K562 (cell line): ENCODE data around the gene CTTNBP2NL. TPM values are rescaled to one million over a fixed set of nuclear protein-coding genes. Genes with fewer than 3 reads are reported as not detected.

Experiments
- ATAC-seq: fragments of 200-7000 bp; cut with Tn5 transposase; 3 replicates; pipeline ENCODE4 v1.9.1; 2020; ENCODE audit warnings: moderate library complexity
- BruUV-seq: library from RNA; stranded (reverse); fragments of 400-500 nt; replicated peaks from 2 replicates; lab custom pipeline; 2021; lab: Mats Ljungman, UMichigan
- CTCF ChIA-PET: fragments of 300-600 bp; formaldehyde crosslinking; extraction: SDS; loops from one replicate; lab custom pipeline; 2021; ENCODE audit warnings: low intra/inter-chr PET ratio; lab: Yijun Ruan, JAX
- POLR2A ChIA-PET: fragments of 300-600, 350-650 bp; sonication (Branson Sonifier 250); formaldehyde crosslinking; extraction: SDS; loops from one replicate; lab custom pipeline; 2021; ENCODE audit warnings: antibody characterized with exemption, inconsistent platforms; lab: Yijun Ruan, JAX
- DNase-seq, 4 experiments: peaks; one replicate each; pipeline versions ENCODE4 v3.0.0 to v3.0.0-alpha.2; 2011 to 2018; ENCODE audit warnings: low spot score in 3 of 4, mixed read lengths in 3 of 4; ENCODE audit errors: extremely low read depth in 1 of 4
- FAIRE-seq: peaks from 2 replicates; lab custom pipeline; 2011; peaks lifted over from hg19 to GRCh38; lab: Jason Lieb, UNC
- H2AFZ ChIP-seq: 2 replicates; pipeline ENCODE4 v1.6.0; 2011; ENCODE audit warnings: low read depth, low read length, control low read depth, inconsistent platforms
- H3K27ac ChIP-seq: fragments of 200-600 bp; 3 replicates; pipeline ENCODE4 v1.8.0; 2011; ENCODE audit warnings: low read depth, mild to moderate bottlenecking, control low read depth, inconsistent platforms, low read length, moderate library complexity, mixed read lengths; ENCODE audit errors: extremely low read depth
- H3K27me3 ChIP-seq, 2 experiments: fragments of 300-600 bp in 1 of 2; 2 replicates in 1 of 2; 3 replicates in 1 of 2; pipeline versions ENCODE4 v1.6.0 to v1.8.0; 2011; ENCODE audit warnings: inconsistent platforms in 2 of 2, low read length in 2 of 2, mild to moderate bottlenecking in 1 of 2, mixed read lengths in 1 of 2, moderate library complexity in 1 of 2; ENCODE audit not compliant: control insufficient read depth in 2 of 2, insufficient read depth in 2 of 2
- H3K36me3 ChIP-seq: fragments of 300-600 bp; 3 replicates; pipeline ENCODE4 v1.8.0; 2011; ENCODE audit warnings: mild to moderate bottlenecking, low read length, inconsistent platforms; ENCODE audit not compliant: control insufficient read depth, insufficient read depth
- H3K4me1 ChIP-seq, 2 experiments: fragments of 200-600 bp in 1 of 2; replicated peaks in 1 of 2; 2 replicates in 1 of 2; 3 replicates in 1 of 2; pipeline versions ENCODE4 v1.5.1 to v1.8.0; 2011; ENCODE audit warnings: inconsistent platforms in 2 of 2, low read length in 2 of 2, mild to moderate bottlenecking in 1 of 2, mixed read lengths in 1 of 2, moderate library complexity in 1 of 2; ENCODE audit not compliant: control insufficient read depth in 2 of 2, insufficient read depth in 2 of 2
- H3K4me2 ChIP-seq: 2 replicates; pipeline ENCODE4 v1.6.1; 2011; ENCODE audit warnings: low read length, control low read depth, inconsistent platforms, mixed read lengths; ENCODE audit not compliant: insufficient read depth
- H3K4me3 ChIP-seq: fragments of 200-600 bp; sonication (generic), shearing (Covaris generic); 2 replicates; pipeline ENCODE4 v1.5.1; 2016; ENCODE audit warnings: control low read depth, inconsistent platforms
- H3K79me2 ChIP-seq: fragments of 200-600 bp; 3 replicates; pipeline ENCODE4 v1.8.0; 2011; ENCODE audit warnings: low read length, inconsistent platforms; ENCODE audit not compliant: control insufficient read depth, insufficient read depth
- H3K9ac ChIP-seq, 2 experiments: 2 replicates each; pipeline versions ENCODE4 v1.6.0 to v1.6.1; 2011; ENCODE audit warnings: low read depth in 2 of 2, low read length in 2 of 2, control low read depth in 1 of 2, inconsistent platforms in 1 of 2, mild to moderate bottlenecking in 1 of 2, mixed read lengths in 1 of 2; ENCODE audit not compliant: insufficient read depth in 1 of 2
- H3K9me1 ChIP-seq: one replicate; pipeline ENCODE4 v1.6.0; 2011; ENCODE audit warnings: inconsistent platforms, mild to moderate bottlenecking, low read length, moderate library complexity; ENCODE audit not compliant: control insufficient read depth, insufficient read depth
- H3K9me3 ChIP-seq: replicated peaks from 2 replicates; pipeline ENCODE4 v1.5.1; 2011; ENCODE audit warnings: low read depth, low read length, inconsistent platforms; ENCODE audit not compliant: control insufficient read depth, insufficient read depth
- H4K20me1 ChIP-seq: replicated peaks from 2 replicates; pipeline ENCODE4 v1.6.1; 2011; ENCODE audit warnings: low read length, inconsistent platforms, mixed read lengths; ENCODE audit not compliant: control insufficient read depth, insufficient read depth
- BCOR ChIP-seq: fragments of 450-650 bp; IDR thresholded peaks from 2 replicates; pipeline ENCODE4 v1.6.1; 2016
- CREM ChIP-seq: IDR thresholded peaks from 2 replicates; pipeline ENCODE4 v1.6.1; 2014; ENCODE audit warnings: antibody characterized with exemption, low read depth
- CXXC5 ChIP-seq: fragments of 250-450 bp; sonication (Bioruptor Pico); IDR thresholded peaks from 2 replicates; pipeline ENCODE4 v1.8.0; 2022; ENCODE audit warnings: inconsistent platforms, mild to moderate bottlenecking, moderate library complexity
- EZH2 ChIP-seq: IDR thresholded peaks from 2 replicates; pipeline ENCODE4 v1.6.1; 2012; ENCODE audit warnings: low read depth, mild to moderate bottlenecking, inconsistent platforms, low read length, borderline replicate concordance
- FOS ChIP-seq: IDR thresholded peaks from 3 replicates; pipeline ENCODE4 v1.6.1; 2011; ENCODE audit not compliant: insufficient read length; ENCODE audit errors: extremely low read depth
- GABPB1 ChIP-seq: sonication (generic); formaldehyde crosslinking; IDR thresholded peaks from 2 replicates; pipeline ENCODE4 v1.8.0; 2022; ENCODE audit warnings: mild to moderate bottlenecking, missing genetic modification reagents
- HNRNPLL ChIP-seq: fragments of 200-400 bp; formaldehyde crosslinking; IDR thresholded peaks from 2 replicates; pipeline ENCODE4 v1.6.1; 2017; ENCODE audit warnings: low read length, low read depth, mild to moderate bottlenecking; ENCODE audit not compliant: poor library complexity, severe bottlenecking
- ID3 ChIP-seq, 2 experiments: fragments of 250-450 bp in 1 of 2; fragments of 450-650 bp in 1 of 2; sonication (Bioruptor Pico) in 1 of 2; IDR thresholded peaks; 2 replicates each; pipeline versions ENCODE4 v1.6.1 to v1.8.0; 2016 to 2021; ENCODE audit warnings: mild to moderate bottlenecking in 2 of 2, moderate library complexity in 2 of 2, missing compliant biosample characterization in 1 of 2, missing genetic modification characterization in 1 of 2
- L3MBTL2 ChIP-seq: fragments of 450-650 bp; IDR thresholded peaks from 2 replicates; pipeline ENCODE4 v1.6.1; 2016; ENCODE audit warnings: mild to moderate bottlenecking, moderate library complexity
- MAX ChIP-seq: sonication (generic); formaldehyde crosslinking; IDR thresholded peaks from 2 replicates; pipeline ENCODE4 v1.9.0; 2022; ENCODE audit warnings: mild to moderate bottlenecking, missing genetic modification reagents
- MAZ ChIP-seq, 2 experiments: fragments of 450-650 bp in 1 of 2; sonication (generic) in 1 of 2; formaldehyde crosslinking; IDR thresholded peaks in 1 of 2; conservative IDR thresholded peaks in 1 of 2; 2 replicates each; pipeline versions ENCODE4 v1.4.0 to v1.5.0; 2020; ENCODE audit warnings: mild to moderate bottlenecking in 1 of 2, missing genetic modification reagents in 1 of 2
- MXI1 ChIP-seq: IDR thresholded peaks from 2 replicates; pipeline ENCODE4 v1.6.1; 2011; ENCODE audit warnings: low read depth, mild to moderate bottlenecking, improper control_type of control experiment, low read length
- SRSF9 ChIP-seq: fragments of 200-400 bp; formaldehyde crosslinking; IDR thresholded peaks from 2 replicates; pipeline ENCODE4 v1.6.1; 2017; ENCODE audit warnings: low read depth, low read length, borderline replicate concordance
- TOE1 ChIP-seq, 2 experiments: fragments of 450-650 bp in 1 of 2; sonication (generic) in 1 of 2; formaldehyde crosslinking in 1 of 2; IDR thresholded peaks; 2 replicates each; pipeline versions ENCODE4 v1.7.1 to v1.8.0; 2016 to 2022; ENCODE audit warnings: borderline replicate concordance in 2 of 2, mild to moderate bottlenecking in 2 of 2, antibody characterized with exemption in 1 of 2, inconsistent platforms in 1 of 2, low read depth in 1 of 2, missing genetic modification reagents in 1 of 2, moderate library complexity in 1 of 2
- ZBTB1 ChIP-seq: sonication (generic); formaldehyde crosslinking; IDR thresholded peaks from 2 replicates; pipeline ENCODE4 v1.8.1; 2023; ENCODE audit warnings: missing genetic modification reagents, low read depth, mild to moderate bottlenecking, borderline replicate concordance
- ZNF740 ChIP-seq, 3 experiments: fragments of 200-800 bp in 1 of 3; sonication (Bioruptor generic) in 1 of 3; sonication (generic) in 1 of 3; formaldehyde crosslinking in 1 of 3; IDR thresholded peaks; 2 replicates each; pipeline versions ENCODE4 v1.6.1 to v1.8.0; 2016 to 2022; ENCODE audit warnings: mild to moderate bottlenecking in 2 of 3, missing compliant biosample characterization in 2 of 3, missing genetic modification characterization in 2 of 3, missing genetic modification reagents in 1 of 3
- WGBS: fragments of 100-300 bp; shearing (Covaris generic); methylation state at CpG from one replicate; pipeline ENCODE4 v1.1.6; 2016; ENCODE audit warnings: low coverage, mixed read lengths; ENCODE audit not compliant: insufficient coverage; ENCODE audit errors: missing lambda C conversion rate; 5-methylcytosine and 5-hydroxymethylcytosine counted together
- in situ Hi-C: fragments of 300-500 bp; cut with MboI; formaldehyde crosslinking; loops from 4 replicates; pipeline ENCODE4 v1.15.0; 2018; ENCODE audit warnings: inconsistent platforms, mixed read lengths
- intact Hi-C: fragments of 100-400 bp; cut with micrococcal nuclease; formaldehyde crosslinking; loops from 2 replicates; pipeline ENCODE4 v1.14.2; 2022
- polyA plus RNA-seq, 8 experiments: library from polyadenylated mRNA; depleted of rRNA in 4 of 8; stranded (reverse) in 5 of 8; unstranded in 3 of 8; fragments of >200 nt; fragmentation: Nextera tagmentation in 2 of 8; fragmentation: Illumina TruSeq in 1 of 8; extraction: Ambion mirVana in 2 of 8; extraction: Trizol in 1 of 8; gene quantifications; 2 replicates each; pipeline versions ENCODE4 v1.2.1 to v1.2.3, GENCODE V29; 2011 to 2014; ENCODE audit warnings: inconsistent platforms in 1 of 8, missing spikeins in 1 of 8
- total RNA-seq, 7 experiments: library from RNA; depleted of rRNA in 6 of 7; stranded (reverse); fragments of >200 nt in 6 of 7; fragmentation: Illumina TruSeq in 2 of 7; extraction: Trizol in 2 of 7; gene quantifications; 2 replicates each; pipeline versions ENCODE4 v1.2.1 to v1.2.3, GENCODE V29; 2011 to 2021; ENCODE audit warnings: low replicate concordance in 1 of 7

The CTTNBP2NL gene
- total and polyA plus RNA-seq, 9 of the 15 experiments (the other 6 are each of a cell fraction or from before 2014, with no cell fraction given), result 0.27 to 1.4 (median 0.62) TPM

- FAIRE-seq (no peak), DNase-seq (peak; percentile 30 to 87 (median 64)), ATAC-seq (peak; percentile 71)
- H3K9me3 ChIP-seq, result no peaks in the 10 kb centered on the region
- no peaks in the 10 kb centered on the region for H3K79me2 ChIP-seq
- peak within 1 kb of the TSS in 1 of 2 experiments; percentile 70; a peak in 1 of 4 replicates for H3K9ac ChIP-seq
- H3K4me1 ChIP-seq, result peaks cover 0 to 24% of the 10 kb centered on the region in 2 experiments; a peak in 4 of 5 replicates
- in situ Hi-C loops, result no loop called here
- intact Hi-C loops, result no loop called here
- no peak within 1 kb of the TSS for H3K27ac ChIP-seq
- peaks cover 34 to 77% of the 10 kb centered on the region in 2 experiments for H3K27me3 ChIP-seq
- peak within 1 kb of the TSS; percentile 48 for H2AFZ ChIP-seq
- WGBS, result 3% methylated on average over 50 of the region's 69 CpGs
- no peaks in the 10 kb centered on the region for H3K36me3 ChIP-seq
- CTCF ChIA-PET, result interaction anchor here (0.7 kb wide), 1 partner anchor 56 kb away, joined by 3 read pairs; no protein-coding TSS in a partner anchor
- 0 out of 2 replicates have a peak, but pooled peaks cover 4% of the 10 kb centered on the region for H4K20me1 ChIP-seq
- BruUV-seq, result no TSS peak
- peak within 1 kb of the TSS; percentile 67 for H3K4me2 ChIP-seq
- no peaks in the 10 kb centered on the region for H3K9me1 ChIP-seq
- H3K4me3 ChIP-seq, result peak within 1 kb of the TSS; percentile 23; the same call in 1 of the 2 replicates
- POLR2A ChIA-PET, result interaction anchor here (0.5 to 1.3 kb wide), 3 partner anchors 8 to 20 kb away, joined by 3 to 4 read pairs (median 3); no protein-coding TSS in a partner anchor
- TF ChIP-seq ID3 (CRISPR knock-in tag; IDR thresholded peaks at IDR 0.05), result no peak
- peak; percentile 57; the same call in 1 of the 2 replicates for TF ChIP-seq ID3 (tag; IDR thresholded peaks at IDR 0.05)
- TF ChIP-seq SRSF9, result no peak
- TF ChIP-seq HNRNPLL, result peak; percentile 26
- TF ChIP-seq MAZ (CRISPR knock-in tag; conservative IDR thresholded peaks at IDR 0.05 in 1 of 2, IDR thresholded peaks at IDR 0.05 in 1 of 2), result peak in 1 of 2 experiments; percentile 38; a peak in 1 of 4 replicates
- peak; percentile 96 for TF ChIP-seq ZNF740 (CRISPR knock-in tag; IDR thresholded peaks at IDR 0.05)
- 0 out of 4 replicates have a peak, but pooled peaks of 1 of the 2 experiments have one; percentile 38 for TF ChIP-seq ZNF740 (tag; IDR thresholded peaks at IDR 0.05)
- 0 out of 2 replicates have a peak, but pooled peaks have one; percentile 37 for TF ChIP-seq MAX (CRISPR knock-in tag)
- TF ChIP-seq MXI1, result no peak
- peak; percentile 53; the same call in 1 of the 2 replicates for TF ChIP-seq BCOR
- 0 out of 2 replicates have a peak, but pooled peaks have one; percentile 12 for TF ChIP-seq CREM
- TF ChIP-seq EZH2, result peak; percentile 92; the same call in 1 of the 2 replicates
- 0 out of 2 replicates have a peak, but pooled peaks have one; percentile 23 for TF ChIP-seq TOE1 (IDR thresholded peaks at IDR 0.05; ENCODE audit: borderline replicate concordance)
- TF ChIP-seq TOE1 (CRISPR knock-in tag; IDR thresholded peaks at IDR 0.05; ENCODE audit: borderline replicate concordance, low read depth), result no peak
- no peak for TF ChIP-seq FOS
- 0 out of 2 replicates have a peak, but pooled peaks have one; percentile 46 for TF ChIP-seq GABPB1
- TF ChIP-seq CXXC5 (CRISPR knock-in tag), result peak; percentile 29; the same call in 1 of the 2 replicates
- TF ChIP-seq ZBTB1, result no peak
- peak; percentile 64 for TF ChIP-seq L3MBTL2
Observed at GRCh38 chr1:112508278-112509004, 112.4 kb downstream of the CTTNBP2NL start, which contains the start of gene WNT2B. TSS of gene WNT2B (plus strand) at chr1:112508965. CDS start at chr1:112509263, 298 bp downstream.
